H9 (cell line): Measurements from ENCODE around the gene POFUT2. TPM values are rescaled to one million over a fixed set of nuclear protein-coding genes. Genes with fewer than 3 reads are reported as not detected.

Experiments used
- DNase-seq: peaks from one replicate; pipeline ENCODE4 v3.0.0-alpha.2; 2017
- H2AFZ ChIP-seq: one replicate; pipeline ENCODE4 v1.6.1; 2013; ENCODE audit warnings: mild to moderate bottlenecking, low read length, control low read depth, moderate library complexity
- H2AK5ac ChIP-seq: 2 replicates; pipeline ENCODE4 v1.6.1; 2013; ENCODE audit warnings: low read length, control low read depth, mixed read lengths; ENCODE audit not compliant: insufficient read length
- H2BK120ac ChIP-seq: one replicate; pipeline ENCODE4 v1.6.1; 2013; ENCODE audit warnings: low read depth, mild to moderate bottlenecking, low read length, control low read depth, inconsistent platforms; ENCODE audit not compliant: poor library complexity, severe bottlenecking
- H2BK12ac ChIP-seq: 2 replicates; pipeline ENCODE4 v1.6.1; 2013; ENCODE audit warnings: low read length, control low read depth, mixed read lengths, low read depth; ENCODE audit not compliant: insufficient read length
- H2BK15ac ChIP-seq: 2 replicates; pipeline ENCODE4 v1.6.1; 2013; ENCODE audit warnings: low read depth, low read length, control low read depth
- H2BK20ac ChIP-seq: one replicate; pipeline ENCODE4 v1.6.1; 2013; ENCODE audit warnings: low read depth, mild to moderate bottlenecking, low read length, control low read depth, inconsistent platforms; ENCODE audit not compliant: poor library complexity, severe bottlenecking
- H2BK5ac ChIP-seq: 2 replicates; pipeline ENCODE4 v1.6.1; 2013; ENCODE audit warnings: low read length, control low read depth, mixed read lengths; ENCODE audit not compliant: insufficient read length
- H3K14ac ChIP-seq: 2 replicates; pipeline ENCODE4 v1.6.1; 2013; ENCODE audit warnings: low read length, control low read depth; ENCODE audit not compliant: insufficient read depth
- H3K18ac ChIP-seq: 2 replicates; pipeline ENCODE4 v1.6.1; 2013; ENCODE audit warnings: low read depth, mild to moderate bottlenecking, mixed read lengths, low read length, control low read depth; ENCODE audit not compliant: insufficient read length
- H3K23ac ChIP-seq: 2 replicates; pipeline ENCODE4 v1.6.1; 2013; ENCODE audit warnings: low read length, control low read depth, mixed read lengths, low read depth; ENCODE audit not compliant: insufficient read length
- H3K23me2 ChIP-seq: 2 replicates; pipeline ENCODE4 v1.6.1; 2013; ENCODE audit warnings: low read depth, mild to moderate bottlenecking, mixed read lengths, low read length, control low read depth; ENCODE audit not compliant: insufficient read length, poor library complexity, severe bottlenecking
- H3K27ac ChIP-seq: 2 replicates; pipeline ENCODE4 v1.5.1; 2013; ENCODE audit warnings: low read length, control low read depth, mixed read lengths, low read depth; ENCODE audit not compliant: insufficient read length
- H3K27me3 ChIP-seq: 2 replicates; pipeline ENCODE4 v1.6.1; 2013; ENCODE audit warnings: low read length, control low read depth, inconsistent platforms; ENCODE audit not compliant: insufficient read depth
- H3K4ac ChIP-seq: 2 replicates; pipeline ENCODE4 v1.6.1; 2013; ENCODE audit warnings: low read depth, mild to moderate bottlenecking, control low read depth, inconsistent platforms, low read length, moderate library complexity
- H3K4me1 ChIP-seq: 2 replicates; pipeline ENCODE4 v1.6.1; 2013; ENCODE audit warnings: low read length, control low read depth, inconsistent platforms; ENCODE audit not compliant: insufficient read depth
- H3K4me2 ChIP-seq: 2 replicates; pipeline ENCODE4 v1.6.1; 2013; ENCODE audit warnings: low read length, control low read depth, mixed read lengths; ENCODE audit not compliant: insufficient read length, insufficient read depth
- H3K56ac ChIP-seq: 2 replicates; pipeline ENCODE4 v1.6.1; 2013; ENCODE audit warnings: low read depth, mild to moderate bottlenecking, mixed read lengths, low read length, control low read depth; ENCODE audit not compliant: insufficient read length
- H3K79me1 ChIP-seq: 2 replicates; pipeline ENCODE4 v1.6.1; 2013; ENCODE audit warnings: low read depth, mild to moderate bottlenecking, moderate library complexity, low read length, control low read depth, inconsistent platforms; ENCODE audit not compliant: insufficient read depth, poor library complexity, severe bottlenecking
- H3K79me2 ChIP-seq: 2 replicates; pipeline ENCODE4 v1.6.1; 2013; ENCODE audit warnings: low read length, control low read depth, inconsistent platforms; ENCODE audit not compliant: insufficient read depth
- H3K9ac ChIP-seq: 2 replicates; pipeline ENCODE4 v1.6.1; 2013; ENCODE audit warnings: low read length, control low read depth, mixed read lengths; ENCODE audit not compliant: insufficient read length; ENCODE audit errors: extremely low read depth
- H3K9me3 ChIP-seq: one replicate; pipeline ENCODE4 v1.6.1; 2013; ENCODE audit warnings: low read depth, low read length, inconsistent platforms; ENCODE audit not compliant: control insufficient read depth
- H3T11ph ChIP-seq: one replicate; pipeline ENCODE4 v1.6.1; 2013; ENCODE audit warnings: mild to moderate bottlenecking, low read length, control low read depth, inconsistent platforms
- H4K20me1 ChIP-seq: one replicate; pipeline ENCODE4 v1.6.1; 2013; ENCODE audit not compliant: control insufficient read depth, insufficient read length, insufficient read depth
- H4K5ac ChIP-seq: 2 replicates; pipeline ENCODE4 v1.6.1; 2013; ENCODE audit warnings: low read depth, mild to moderate bottlenecking, mixed read lengths, low read length, control low read depth; ENCODE audit not compliant: insufficient read length
- H4K8ac ChIP-seq: replicated peaks from 2 replicates; pipeline ENCODE4 v1.6.1; 2013; ENCODE audit warnings: low read length, control low read depth, mixed read lengths, low read depth; ENCODE audit not compliant: insufficient read length
- H4K91ac ChIP-seq: 2 replicates; pipeline ENCODE4 v1.6.1; 2013; ENCODE audit warnings: low read depth, mild to moderate bottlenecking, moderate library complexity, mixed read lengths, low read length, control low read depth; ENCODE audit not compliant: insufficient read length
- H3K27ac Mint-ChIP-seq, 3 experiments: 2 replicates in 2 of 3; 3 replicates in 1 of 3; pipeline ENCODE4 v1.8.0; 2020 to 2021; ENCODE audit warnings: mixed read lengths in 3 of 3, mild to moderate bottlenecking in 1 of 3, moderate library complexity in 1 of 3
- H3K27me3 Mint-ChIP-seq: 2 replicates; pipeline ENCODE4 v1.8.0; 2021; ENCODE audit warnings: low read depth, mild to moderate bottlenecking, moderate library complexity, mixed read lengths
- H3K36me3 Mint-ChIP-seq, 3 experiments: 2 replicates in 2 of 3; 3 replicates in 1 of 3; pipeline ENCODE4 v1.8.0; 2020 to 2021; ENCODE audit warnings: low read depth in 3 of 3, mixed read lengths in 3 of 3; ENCODE audit not compliant: insufficient read depth in 1 of 3
- H3K4me1 Mint-ChIP-seq, 2 experiments: 2 replicates each; pipeline ENCODE4 v1.8.0; 2020; ENCODE audit warnings: mixed read lengths in 2 of 2
- H3K4me3 Mint-ChIP-seq, 2 experiments: 2 replicates in 1 of 2; 3 replicates in 1 of 2; pipeline ENCODE4 v1.8.0; 2020 to 2021; ENCODE audit warnings: mild to moderate bottlenecking in 2 of 2, mixed read lengths in 2 of 2, moderate library complexity in 1 of 2
- H3K9me3 Mint-ChIP-seq, 2 experiments: 2 replicates in 1 of 2; 3 replicates in 1 of 2; pipeline ENCODE4 v1.8.0; 2020; ENCODE audit warnings: mild to moderate bottlenecking in 2 of 2, mixed read lengths in 2 of 2, moderate library complexity in 1 of 2
- WGBS: extraction: QIAGEN DNeasy Blood & Tissue Kit; methylation state at CpG from one replicate; pipeline ENCODE4 v1.1.7; 2013; ENCODE audit warnings: missing lambda C conversion rate, low lambda C conversion rate, mixed read lengths; ENCODE audit not compliant: insufficient read length; ENCODE audit errors: extremely low coverage; 5-methylcytosine and 5-hydroxymethylcytosine counted together
- total RNA-seq: library from RNA; stranded (reverse); gene quantifications from 2 replicates; pipeline ENCODE4 v1.2.1, GENCODE V29; 2021
- TF ChIP-seq, protein P1 (sequence below): fragments of 200-600 bp; sonication (generic); conservative IDR thresholded peaks from 3 replicates; pipeline ENCODE4 v1.8.0; 2021; ENCODE audit warnings: antibody characterized with exemption, mild to moderate bottlenecking

POFUT2 gene
- total RNA-seq, 1 experiment from 2014 or later = 34.8 TPM

DNA sequence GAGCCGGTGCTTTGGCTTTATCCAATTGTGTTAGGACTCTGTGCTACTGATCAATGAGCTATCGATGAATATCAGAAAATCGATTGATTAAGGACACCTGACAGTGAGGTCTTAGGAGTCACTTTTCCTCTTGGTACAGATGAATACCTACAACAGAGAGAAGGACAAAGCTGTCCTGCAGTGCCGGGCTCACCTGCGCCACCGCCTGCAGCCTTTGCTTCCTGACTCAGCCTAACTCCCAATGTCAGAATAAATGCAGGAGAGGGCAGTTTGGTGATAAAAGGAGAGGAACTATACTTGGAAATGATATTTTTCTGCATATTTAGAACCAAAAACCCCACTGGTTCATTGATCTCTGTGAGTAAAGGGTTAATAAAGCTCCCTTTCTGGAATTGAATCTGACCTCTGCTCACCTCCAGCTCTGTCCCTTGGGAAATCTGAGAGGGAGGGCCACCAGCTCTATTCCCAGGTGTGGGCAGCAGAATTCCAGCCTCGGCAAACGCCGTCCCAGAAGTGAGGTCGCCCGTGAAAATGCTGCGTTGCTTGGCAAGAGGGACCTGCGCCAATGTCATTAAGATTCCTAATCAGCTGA, 39.3 kb downstream of the POFUT2 start:
- H3K23ac ChIP-seq = no peak overlapping the region
- Mint-ChIP-seq H3K4me3 (peak overlapping the region; percentile 33 to 71; a peak in 4 of 5 replicates), H3K4me1 (peaks cover 17 to 18% of the 10 kb centered on the region in 2 experiments), H3K9me3 (peaks cover 15 to 23% of the 10 kb centered on the region in 2 experiments), H3K36me3 (peaks cover 2 to 23% (median 10%) of the 10 kb centered on the region in 3 experiments; a peak in 6 of 7 replicates), H3K27me3 (peaks cover 22% of the 10 kb centered on the region), H3K27ac (peak overlapping the region in 1 of 3 experiments; percentile 38; a peak in 1 of 7 replicates)
- no peak overlapping the region for H4K91ac ChIP-seq
- no peak overlapping the region for H3K27ac ChIP-seq
- no peak overlapping the region for H3K56ac ChIP-seq
- H2BK12ac ChIP-seq = no peak overlapping the region
- peaks cover 2% of the 10 kb centered on the region for H3K23me2 ChIP-seq
- WGBS = no CpG with 5 or more reads among the region's 13 CpGs
- H3K9me3 ChIP-seq = no peaks in the 10 kb centered on the region
- no peak overlapping the region for H3K9ac ChIP-seq
- no peak overlapping the region for H3K18ac ChIP-seq
- no peaks in the 10 kb centered on the region for H3K27me3 ChIP-seq
- TF ChIP-seq, protein P1, sequence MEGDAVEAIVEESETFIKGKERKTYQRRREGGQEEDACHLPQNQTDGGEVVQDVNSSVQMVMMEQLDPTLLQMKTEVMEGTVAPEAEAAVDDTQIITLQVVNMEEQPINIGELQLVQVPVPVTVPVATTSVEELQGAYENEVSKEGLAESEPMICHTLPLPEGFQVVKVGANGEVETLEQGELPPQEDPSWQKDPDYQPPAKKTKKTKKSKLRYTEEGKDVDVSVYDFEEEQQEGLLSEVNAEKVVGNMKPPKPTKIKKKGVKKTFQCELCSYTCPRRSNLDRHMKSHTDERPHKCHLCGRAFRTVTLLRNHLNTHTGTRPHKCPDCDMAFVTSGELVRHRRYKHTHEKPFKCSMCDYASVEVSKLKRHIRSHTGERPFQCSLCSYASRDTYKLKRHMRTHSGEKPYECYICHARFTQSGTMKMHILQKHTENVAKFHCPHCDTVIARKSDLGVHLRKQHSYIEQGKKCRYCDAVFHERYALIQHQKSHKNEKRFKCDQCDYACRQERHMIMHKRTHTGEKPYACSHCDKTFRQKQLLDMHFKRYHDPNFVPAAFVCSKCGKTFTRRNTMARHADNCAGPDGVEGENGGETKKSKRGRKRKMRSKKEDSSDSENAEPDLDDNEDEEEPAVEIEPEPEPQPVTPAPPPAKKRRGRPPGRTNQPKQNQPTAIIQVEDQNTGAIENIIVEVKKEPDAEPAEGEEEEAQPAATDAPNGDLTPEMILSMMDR = no peak; the same call in 2 of the 3 replicates
- H3K4me1 ChIP-seq = no peaks in the 10 kb centered on the region
- H4K8ac ChIP-seq = no peak overlapping the region
- no peaks in the 10 kb centered on the region for H3K79me1 ChIP-seq
- no peak overlapping the region for H2AK5ac ChIP-seq
- H3K79me2 ChIP-seq = no peaks in the 10 kb centered on the region
- no peak overlapping the region for H4K5ac ChIP-seq
- H2BK5ac ChIP-seq = no peak overlapping the region
- no peak overlapping the region for H3K4ac ChIP-seq
- H3K4me2 ChIP-seq = peak overlapping the region; percentile 45
- H2BK120ac ChIP-seq = no peak overlapping the region
- no peak overlapping the region for H2BK15ac ChIP-seq
- no peaks in the 10 kb centered on the region for H4K20me1 ChIP-seq
- DNase-seq = peak; percentile 30
- no peak overlapping the region for H2BK20ac ChIP-seq
- no peak overlapping the region; the same call in 1 of the 2 replicates for H3K14ac ChIP-seq
- no peak overlapping the region for H3T11ph ChIP-seq
- H2AFZ ChIP-seq = no peak overlapping the region
